Lung microvascular endothelial cell (primary cell): ENCODE results near the gene PCOLCE2. TPM values are rescaled to one million over a fixed set of nuclear protein-coding genes. Genes with fewer than 3 reads are reported as not detected.

Source experiments
- DNase-seq, 2 donors: peaks; one replicate each; pipeline versions ENCODE4 v3.0.0 to v3.0.0-alpha.2; 2010; ENCODE audit warnings: low read depth in 2 of 2
- total RNA-seq: library from RNA; depleted of rRNA; stranded (reverse); fragments of >200 nt; gene quantifications from 2 replicates; pipeline ENCODE4 v1.2.1, GENCODE V29; 2014

The PCOLCE2 gene, protein sequence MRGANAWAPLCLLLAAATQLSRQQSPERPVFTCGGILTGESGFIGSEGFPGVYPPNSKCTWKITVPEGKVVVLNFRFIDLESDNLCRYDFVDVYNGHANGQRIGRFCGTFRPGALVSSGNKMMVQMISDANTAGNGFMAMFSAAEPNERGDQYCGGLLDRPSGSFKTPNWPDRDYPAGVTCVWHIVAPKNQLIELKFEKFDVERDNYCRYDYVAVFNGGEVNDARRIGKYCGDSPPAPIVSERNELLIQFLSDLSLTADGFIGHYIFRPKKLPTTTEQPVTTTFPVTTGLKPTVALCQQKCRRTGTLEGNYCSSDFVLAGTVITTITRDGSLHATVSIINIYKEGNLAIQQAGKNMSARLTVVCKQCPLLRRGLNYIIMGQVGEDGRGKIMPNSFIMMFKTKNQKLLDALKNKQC
- not detected in 2 replicates for total RNA-seq

DNA sequence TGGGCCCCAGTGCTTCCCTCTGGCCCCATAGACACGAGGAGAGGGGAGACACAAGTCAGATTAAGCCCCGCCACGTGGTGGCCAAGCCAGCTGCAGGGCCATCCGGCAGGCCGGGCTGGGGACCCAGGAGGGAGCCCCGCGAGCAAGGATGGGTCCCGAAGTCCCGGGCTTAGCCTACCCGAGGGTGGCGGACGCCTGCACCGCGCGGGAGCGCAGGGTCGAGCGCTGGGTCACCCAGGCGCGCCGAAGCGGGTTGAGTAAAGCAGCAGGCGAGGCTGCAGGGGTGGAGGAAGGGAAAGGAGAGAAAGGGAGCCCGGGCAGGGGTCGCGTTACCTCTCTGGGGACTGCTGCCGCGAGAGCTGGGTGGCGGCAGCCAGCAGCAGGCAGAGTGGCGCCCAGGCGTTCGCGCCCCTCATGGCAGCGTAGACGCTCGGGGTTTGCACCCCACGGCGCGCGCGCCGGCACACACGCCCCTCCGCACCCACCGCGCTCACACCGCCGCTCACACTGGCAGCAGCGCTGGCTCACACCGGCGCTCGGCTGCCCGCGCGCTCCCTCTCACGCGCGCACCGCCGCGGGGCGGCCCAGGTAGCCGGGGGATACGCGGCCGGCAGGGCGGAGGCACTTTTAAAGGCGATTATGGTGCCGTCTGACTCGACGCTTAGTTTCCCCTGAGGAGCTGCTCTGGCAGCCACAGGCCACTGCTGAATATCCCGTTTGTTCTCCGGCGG is at the start of gene PCOLCE2:
PCOLCE2 (minus strand) TSS at position 603 of the 731 bp plus-strand sequence; CDS start at position 416, 187 bp downstream.
- DNase-seq = peak in 1 of 2 donors; percentile 14

DNA sequence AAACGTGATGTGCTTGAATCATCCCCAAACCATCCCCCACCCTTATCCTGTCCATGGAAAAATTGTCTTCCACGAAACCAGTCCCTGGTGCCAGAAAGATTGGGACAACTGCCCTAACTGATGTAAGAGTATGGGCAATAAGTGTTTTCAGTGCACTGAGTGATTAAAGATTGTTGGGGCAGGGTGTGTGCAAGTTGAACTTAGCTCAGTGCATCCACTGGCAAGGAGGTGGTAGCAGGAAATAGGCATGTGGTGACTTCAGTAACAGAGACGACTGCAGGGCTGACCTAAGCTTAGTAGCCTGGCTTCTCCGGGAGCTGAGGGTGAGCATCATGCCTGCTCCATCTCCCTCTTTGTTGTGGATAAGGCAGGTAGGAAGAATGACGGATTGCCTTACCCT is 47.1 kb upstream of the PCOLCE2 start:
- no peak for DNase-seq

DNA sequence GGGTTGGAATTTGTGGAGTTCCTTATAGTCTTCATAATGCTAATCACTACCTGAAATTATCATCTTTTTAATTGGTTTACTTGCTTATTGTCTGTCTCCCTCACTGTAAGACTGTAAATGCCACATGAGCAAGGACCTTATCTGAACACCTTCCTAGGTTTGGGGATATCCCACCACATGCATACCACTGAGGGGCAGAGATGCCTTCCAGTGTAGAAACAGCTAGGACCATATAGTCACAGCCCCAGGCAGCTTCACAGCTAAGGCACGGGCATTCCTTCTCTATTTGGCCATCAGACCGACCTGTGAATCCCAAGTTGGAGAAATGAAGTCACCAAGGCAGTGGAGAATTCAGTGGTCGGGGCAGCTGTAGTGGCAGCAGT is 46.0 kb upstream of the PCOLCE2 start:
- DNase-seq = no peak

DNA sequence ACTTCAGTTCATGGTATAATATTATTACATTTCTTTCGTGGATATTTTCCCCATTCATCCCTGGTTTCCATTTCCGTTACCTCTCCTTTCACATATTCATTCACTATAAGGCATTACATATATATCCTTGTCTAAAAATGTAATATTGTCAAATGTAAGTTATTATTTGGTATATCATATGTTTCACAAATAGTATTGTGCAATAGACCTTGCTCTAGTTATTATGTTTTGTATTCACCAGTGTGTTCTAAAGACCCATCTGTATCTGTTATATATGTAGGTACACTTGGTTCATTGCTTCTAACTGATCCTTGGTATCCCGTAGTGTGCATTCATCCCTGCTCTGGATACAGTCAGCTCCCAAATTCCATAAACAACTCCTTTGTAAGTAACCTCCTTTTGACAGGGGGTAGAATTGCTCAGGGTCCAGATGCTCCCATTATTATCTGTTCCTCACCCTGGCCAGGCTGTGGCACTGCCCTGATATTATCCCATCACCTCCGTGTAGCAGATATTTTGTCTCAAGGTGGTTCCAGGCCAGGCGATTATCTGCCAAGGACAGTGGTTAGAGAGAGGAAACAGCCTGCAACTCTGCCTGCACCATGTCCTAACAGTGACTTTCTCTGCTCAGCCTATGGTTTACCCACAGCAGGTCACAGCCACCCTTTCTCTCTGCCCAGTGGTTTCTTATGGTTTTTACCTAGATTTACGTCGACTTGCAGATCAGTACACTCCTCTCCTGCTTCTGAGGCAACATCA is 45.4 kb upstream of the PCOLCE2 start:
- DNase-seq = no peak

DNA sequence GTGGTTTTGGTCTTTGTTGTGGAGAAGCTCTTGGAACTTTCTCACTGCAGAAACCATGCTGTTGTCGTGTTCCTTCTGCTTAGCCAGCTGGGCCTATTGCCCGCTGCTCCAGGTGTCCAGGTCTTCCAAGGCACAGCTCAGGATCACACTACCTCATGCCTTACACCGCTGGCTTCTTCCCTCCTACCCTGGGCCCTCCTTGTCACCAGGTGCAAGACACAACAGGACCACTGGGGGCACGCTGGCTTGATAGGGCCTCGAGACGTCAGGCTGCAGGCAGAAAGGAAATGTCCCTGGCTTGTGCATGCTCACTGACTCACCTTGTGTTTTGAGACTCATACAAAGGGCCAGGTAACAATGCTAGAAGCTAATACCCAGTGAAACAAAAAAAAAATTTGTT is 42.3 kb upstream of the PCOLCE2 start:
- peak; percentile 2 to 11 for DNase-seq

DNA sequence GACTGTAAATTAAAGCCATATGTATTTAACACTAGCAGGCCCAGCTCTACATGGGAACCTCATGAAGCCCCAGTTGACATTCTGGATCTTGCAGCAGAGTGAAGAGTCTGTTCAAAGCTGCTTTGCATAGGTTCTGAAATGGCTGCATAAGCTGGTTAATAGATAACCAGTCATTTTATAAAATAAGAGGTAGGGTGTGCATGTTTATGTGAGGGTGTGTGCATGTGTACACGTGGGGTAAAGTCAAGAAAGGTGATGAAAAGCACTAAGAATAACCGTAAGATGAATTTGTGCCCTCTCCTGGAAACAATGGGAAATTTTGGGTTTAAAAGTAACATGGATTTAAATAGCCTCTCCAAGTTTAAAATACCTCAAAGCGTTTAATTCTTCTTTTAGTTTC is 41.6 kb upstream of the PCOLCE2 start:
- no peak for DNase-seq

DNA sequence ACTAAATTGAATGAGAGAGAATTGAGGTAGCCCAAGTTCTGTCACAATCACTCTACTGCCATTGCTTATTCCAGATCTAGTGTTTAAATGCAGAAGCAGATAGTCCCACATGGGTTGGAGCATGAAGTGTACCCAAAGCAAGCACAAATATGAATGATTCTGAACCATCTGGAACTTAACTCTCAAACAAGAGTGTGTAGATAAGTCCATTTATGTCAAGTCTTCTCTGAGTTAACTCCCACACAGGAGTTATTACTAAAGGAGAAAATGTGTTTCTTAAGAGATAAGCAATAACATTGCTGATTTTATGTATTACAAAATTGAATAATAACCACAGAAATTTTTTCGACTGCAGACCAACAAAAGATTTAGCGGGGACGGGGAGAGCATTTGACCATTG is 41.0 kb upstream of the PCOLCE2 start:
- no peak for DNase-seq

DNA sequence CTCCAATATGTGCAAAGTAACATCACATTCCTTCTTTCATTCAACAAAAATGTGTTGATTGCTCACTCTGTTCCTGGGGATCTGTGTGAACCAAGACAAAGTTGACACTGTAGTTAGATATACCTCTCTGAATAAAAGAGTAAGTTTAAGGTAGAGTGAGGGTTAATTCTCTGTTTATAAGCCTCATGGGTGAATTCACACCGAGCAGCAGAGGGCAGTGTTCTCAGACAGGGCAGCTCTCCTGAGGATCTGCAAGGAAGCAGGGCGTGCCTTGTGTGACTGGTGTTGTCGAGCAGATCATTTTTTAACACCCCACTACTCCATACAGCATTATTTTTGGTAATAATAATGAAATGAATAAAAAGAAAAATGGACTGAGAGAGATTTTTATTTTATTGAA is 40.2 kb upstream of the PCOLCE2 start:
- peak; percentile 27 to 61 for DNase-seq

DNA sequence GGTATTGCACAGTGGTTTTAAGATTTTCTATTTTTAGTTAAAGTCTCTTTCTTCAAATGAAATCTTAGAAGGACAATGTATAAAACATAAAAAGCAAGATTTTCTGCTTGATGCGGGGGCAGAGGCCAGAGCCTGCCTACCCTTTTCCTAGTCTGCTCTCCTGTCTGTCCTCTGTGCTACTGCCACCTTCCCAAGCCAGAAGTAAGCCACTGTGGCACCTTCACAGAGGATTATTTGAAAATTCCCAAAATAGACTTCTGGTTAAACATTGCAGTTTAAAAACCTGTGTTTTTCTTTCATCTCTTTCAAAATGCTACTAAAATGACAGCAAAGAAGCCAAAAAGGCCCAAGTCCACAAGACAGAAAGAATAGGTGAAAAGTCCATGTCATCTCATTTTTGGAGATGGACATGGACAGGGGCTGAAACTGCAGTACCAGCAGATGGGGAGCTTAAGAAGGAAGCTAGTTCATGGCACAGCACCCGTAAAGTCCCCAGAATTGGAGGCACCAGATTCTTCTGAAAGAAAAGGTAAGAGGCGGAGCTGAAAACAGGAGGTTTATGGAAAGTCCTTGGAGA is 37.6 kb upstream of the PCOLCE2 start:
- DNase-seq = no peak

DNA sequence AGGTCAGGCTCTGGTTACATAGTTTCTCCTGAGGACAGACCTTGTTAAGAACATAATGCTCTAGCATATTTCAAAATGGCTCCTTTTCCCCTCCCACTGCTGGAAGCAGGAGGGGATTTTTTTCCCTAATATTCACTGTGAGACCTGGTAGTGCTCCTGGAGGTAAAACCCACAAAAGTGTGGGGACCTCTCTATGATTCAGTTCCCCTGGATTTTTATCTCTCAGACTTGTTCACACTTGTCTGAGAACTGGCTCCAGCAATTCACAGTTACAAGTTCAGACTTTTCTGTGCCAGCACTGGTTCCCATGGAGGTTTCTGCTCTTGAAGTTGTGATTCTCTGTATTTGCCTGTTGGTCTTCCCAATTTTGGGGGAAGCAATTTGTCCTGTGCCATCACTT is 36.3 kb upstream of the PCOLCE2 start:
- no peak for DNase-seq

DNA sequence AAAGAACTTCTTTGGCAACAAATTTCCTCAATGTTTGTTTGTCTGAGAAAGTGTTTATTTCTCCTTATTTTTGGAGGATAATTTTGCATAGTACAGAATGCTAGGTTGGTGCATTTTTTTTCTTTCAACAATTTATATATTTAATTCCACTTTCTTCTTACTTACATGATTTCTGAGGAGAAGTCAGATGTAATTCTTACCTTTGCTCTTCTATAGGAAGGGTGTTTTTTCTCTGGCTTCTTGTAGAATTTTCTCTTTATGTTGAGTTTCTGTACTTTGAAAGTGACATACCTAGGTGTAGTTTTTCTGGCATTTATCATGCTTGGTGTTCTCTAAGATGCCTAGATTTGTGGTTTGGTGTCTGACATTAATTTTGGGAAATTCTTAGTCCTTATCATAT is 34.8 kb upstream of the PCOLCE2 start:
- no peak for DNase-seq

DNA sequence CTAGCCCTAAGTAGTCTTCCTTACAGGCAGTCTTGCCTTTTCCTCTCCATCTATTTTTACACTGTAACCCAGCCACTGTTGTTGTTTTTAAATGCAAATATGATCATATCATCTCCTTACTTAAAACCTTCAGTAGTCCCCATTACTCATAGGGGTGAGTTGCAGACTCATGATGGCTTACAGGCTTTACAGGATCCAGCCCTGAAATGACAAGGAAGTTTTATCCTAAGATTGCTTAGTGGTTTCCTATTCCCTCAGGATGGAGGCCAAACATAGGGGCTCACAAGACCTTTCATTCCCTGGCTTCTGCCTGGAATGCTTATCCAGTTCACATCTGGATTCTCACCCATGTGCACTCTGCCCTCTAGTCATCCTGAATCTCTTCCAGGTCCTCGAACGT is 27.7 kb upstream of the PCOLCE2 start:
- no peak for DNase-seq

DNA sequence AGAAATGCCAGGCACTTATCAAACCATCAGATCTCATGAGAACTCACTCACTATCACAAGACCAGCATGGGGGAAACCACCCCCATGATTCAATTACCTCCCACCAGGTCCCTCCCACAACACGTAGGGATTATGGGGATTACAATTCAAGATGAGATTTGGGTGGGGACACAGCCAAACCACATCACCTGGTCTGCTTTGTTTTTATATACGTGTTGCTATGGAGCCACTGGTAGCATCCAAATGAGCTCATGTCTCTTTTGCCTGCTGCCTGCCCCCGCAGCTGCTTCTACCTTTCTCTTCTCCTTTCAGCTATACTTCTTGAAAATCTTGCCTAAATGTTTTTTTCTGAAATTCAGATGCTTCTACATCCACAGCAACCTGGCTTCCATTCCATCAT is 26.8 kb upstream of the PCOLCE2 start:
- no peak for DNase-seq

DNA sequence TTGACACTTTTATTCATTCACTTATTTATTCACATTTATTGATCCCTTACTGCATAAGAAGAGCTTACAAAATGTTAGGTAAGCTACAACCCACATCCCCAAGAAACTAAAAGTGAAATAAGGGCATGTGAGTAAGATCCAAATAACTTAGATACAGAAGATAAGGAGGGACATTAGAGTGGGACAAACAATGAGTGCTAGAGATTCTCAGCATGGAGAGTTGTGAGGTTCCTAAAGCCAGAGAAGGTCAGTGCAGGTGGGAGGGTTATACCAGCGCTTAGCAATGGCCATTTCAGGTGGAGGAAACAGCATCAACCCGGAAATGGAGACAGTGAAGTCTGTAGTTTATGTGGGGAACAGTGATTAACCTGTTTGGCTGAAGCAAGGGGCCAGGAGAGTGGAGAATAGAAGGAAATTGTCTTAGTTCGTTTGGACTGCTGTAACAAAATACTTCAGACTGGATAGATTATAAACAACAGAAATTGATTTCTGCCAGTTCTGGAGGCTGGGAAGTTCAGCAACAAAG is 25.5 kb upstream of the PCOLCE2 start:
- no peak for DNase-seq

DNA sequence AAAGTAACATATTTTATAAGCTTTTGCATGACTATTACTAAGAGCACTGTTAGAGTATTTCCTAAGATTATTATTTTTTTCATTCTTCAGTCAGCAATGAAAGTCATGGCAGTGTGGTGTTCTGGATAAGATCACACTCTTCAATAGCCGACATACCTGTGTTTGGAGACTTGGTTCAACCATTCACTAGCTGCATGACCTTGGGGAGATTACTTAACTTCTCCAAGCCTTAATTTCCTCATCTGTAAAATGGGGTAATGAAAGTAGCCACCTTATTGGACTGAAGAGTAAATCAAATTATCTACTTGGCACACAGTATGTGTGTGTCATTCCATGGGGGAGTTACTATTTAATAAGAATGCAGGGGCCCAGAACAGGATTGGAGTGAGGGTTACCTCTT is 24.5 kb upstream of the PCOLCE2 start:
- no peak for DNase-seq

DNA sequence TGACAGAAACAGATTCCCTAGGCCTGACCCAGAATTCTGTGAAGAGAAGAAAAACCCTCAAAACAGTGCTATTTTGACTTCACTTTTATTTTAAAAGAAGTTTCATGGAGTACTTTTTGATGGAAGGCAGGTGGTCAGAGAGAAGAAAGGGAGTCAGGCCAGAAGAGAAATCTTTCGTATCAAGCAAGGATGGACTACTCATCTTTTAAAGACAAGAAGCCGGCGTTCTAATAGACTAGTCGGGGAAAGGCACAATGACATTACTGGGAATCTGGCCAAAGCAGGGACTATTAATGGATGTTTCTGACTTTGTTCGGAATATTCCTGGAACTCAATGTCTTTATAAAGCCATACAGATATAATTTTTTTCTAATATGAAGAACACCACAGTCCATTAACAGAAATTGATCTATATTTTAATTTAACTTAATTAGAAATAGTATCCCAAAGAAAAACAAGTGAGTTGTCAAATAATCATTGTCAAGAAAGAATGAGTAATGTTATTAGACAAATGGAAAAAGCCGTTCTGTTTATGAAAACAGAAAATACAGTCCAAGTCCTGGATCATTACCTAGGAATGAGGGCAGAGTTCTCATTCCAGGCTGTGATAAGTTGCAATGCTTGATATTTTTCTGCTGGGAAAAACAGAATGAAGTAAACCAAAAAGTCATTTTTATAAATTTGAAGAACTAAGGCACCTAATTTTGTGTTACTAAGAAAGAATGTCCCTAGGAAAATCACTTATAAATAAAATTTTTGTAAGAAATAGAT is 23.7 kb upstream of the PCOLCE2 start:
- DNase-seq = no peak

DNA sequence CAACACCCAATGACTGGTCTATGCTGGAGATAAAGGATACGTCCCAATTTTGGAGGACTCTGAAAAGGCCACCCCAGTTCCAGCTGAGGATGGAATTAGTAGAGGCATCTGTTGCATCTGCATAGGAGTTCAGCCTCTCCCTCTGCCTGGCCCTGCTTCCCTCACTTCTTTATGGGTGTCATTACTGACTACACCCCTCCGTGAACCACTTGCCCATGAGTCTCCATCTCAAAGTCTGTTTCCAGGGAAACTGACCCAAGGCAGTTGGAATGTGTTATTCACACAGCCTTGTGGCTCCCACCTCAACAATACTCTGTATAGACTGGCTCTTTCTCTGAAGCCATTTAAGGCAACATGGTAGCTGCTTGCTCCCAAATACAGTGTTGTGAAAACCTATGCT is 21.4 kb upstream of the PCOLCE2 start:
- no peak for DNase-seq

DNA sequence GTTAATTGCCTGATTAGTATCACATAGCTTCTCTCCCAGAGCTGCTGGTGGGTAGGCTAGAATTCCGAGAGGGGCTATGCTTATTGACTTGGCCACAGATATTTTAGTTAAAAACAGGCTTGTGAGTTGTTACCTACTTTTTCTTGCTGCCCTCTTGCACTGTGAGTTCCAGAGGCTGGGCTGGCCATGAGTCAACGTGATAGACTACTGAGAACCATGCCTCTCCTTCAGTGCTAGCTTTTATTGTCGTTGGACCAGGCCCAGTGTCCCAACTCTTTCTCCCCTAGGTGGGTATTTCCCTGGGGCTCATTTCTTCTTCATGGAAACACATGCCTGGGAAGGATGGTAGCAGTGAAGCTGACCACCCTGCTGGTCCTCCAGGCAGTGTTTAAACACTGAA is 20.4 kb upstream of the PCOLCE2 start:
- no peak for DNase-seq

DNA sequence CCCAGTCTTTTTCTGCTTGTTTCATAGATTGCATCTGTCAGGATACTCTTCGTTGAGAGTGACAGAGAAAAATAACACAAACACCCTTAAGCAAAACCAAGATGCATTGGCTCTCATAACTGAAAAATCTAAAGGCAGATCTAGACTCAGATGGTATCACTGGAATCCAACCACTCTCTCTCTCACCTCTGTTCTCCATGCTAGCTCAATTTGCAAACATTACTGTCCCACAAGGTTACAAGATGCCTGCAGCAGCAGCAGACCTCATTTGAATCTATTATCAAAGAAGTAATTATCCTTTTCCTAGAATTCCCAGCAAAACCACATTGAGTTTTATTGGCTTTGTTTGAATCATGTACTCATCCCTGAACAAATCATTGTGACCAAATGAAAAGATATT is 19.1 kb upstream of the PCOLCE2 start:
- no peak for DNase-seq

DNA sequence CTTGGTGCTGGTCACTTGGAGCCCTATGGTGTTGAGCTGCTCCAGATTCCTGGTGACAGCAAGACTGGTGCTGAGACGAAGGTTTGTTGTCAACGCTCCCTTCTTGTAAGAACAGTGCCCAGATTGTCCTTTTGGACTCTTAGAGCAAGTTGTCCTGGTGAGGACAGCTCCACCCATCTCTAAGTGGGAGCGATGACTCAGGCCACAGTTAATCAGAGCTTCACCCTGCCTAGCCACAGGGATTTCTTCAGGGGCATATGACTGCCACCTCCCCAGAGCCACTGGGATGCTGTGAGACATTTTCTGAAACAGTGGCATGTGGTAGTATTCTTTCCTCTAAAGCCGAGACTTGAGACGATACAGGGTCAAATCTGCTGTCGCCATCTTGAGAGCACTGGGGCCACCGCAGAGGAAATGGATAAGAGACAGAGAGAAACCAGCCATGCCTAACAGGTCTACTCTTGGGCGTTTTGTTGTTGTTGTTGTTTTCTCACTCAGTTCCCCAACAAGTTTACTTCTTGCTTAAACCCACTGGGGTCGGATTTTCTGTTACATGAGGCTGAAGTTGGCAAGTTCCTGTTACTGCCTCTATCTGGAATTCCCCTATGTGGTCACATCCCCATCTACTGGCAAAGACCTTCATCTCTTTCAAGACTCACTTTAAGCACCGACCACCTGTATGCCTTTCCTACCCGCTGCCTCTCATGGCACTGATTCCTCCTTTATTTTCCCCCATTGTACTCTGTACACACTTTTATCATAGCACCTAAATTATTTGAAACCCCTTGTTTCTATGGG is 16.0 kb upstream of the PCOLCE2 start:
- DNase-seq = peak in 1 of 2 donors; percentile 10
